Mesodermal cell (in vitro differentiated cells): Measurements from ENCODE around the gene CCDC127.

ENCODE experiments used
- H3K27ac ChIP-seq: 2 replicates; pipeline ENCODE4 v1.7.0; 2013; ENCODE audit warnings: mild to moderate bottlenecking, low read depth, low read length, moderate library complexity; ENCODE audit not compliant: severe bottlenecking
- H3K36me3 ChIP-seq: 2 replicates; pipeline ENCODE4 v1.7.1; 2013; ENCODE audit warnings: mild to moderate bottlenecking, low read length, moderate library complexity; ENCODE audit not compliant: control insufficient read depth, insufficient read depth
- H3K4me1 ChIP-seq: one replicate; pipeline ENCODE4 v1.7.1; 2013; ENCODE audit warnings: mild to moderate bottlenecking, low read length; ENCODE audit not compliant: insufficient read depth, control insufficient read depth, poor library complexity, severe bottlenecking
- H3K4me3 ChIP-seq: 2 replicates; pipeline ENCODE4 v1.7.0; 2013; ENCODE audit warnings: low read length, control low read depth, mild to moderate bottlenecking; ENCODE audit not compliant: insufficient read depth, poor library complexity, severe bottlenecking; ENCODE audit errors: extremely low read depth
- H3K9me3 ChIP-seq: 2 replicates; pipeline ENCODE4 v1.7.1; 2013; ENCODE audit warnings: mild to moderate bottlenecking, low read length, moderate library complexity; ENCODE audit not compliant: control insufficient read depth
- WGBS, 2 experiments: methylation state at CpG; one replicate each; pipeline ENCODE4 v1.1.5; 2013; ENCODE audit warnings: missing lambda C conversion rate in 2 of 2; ENCODE audit not compliant: insufficient coverage in 2 of 2; 5-methylcytosine and 5-hydroxymethylcytosine counted together

CCDC127 gene

DNA sequence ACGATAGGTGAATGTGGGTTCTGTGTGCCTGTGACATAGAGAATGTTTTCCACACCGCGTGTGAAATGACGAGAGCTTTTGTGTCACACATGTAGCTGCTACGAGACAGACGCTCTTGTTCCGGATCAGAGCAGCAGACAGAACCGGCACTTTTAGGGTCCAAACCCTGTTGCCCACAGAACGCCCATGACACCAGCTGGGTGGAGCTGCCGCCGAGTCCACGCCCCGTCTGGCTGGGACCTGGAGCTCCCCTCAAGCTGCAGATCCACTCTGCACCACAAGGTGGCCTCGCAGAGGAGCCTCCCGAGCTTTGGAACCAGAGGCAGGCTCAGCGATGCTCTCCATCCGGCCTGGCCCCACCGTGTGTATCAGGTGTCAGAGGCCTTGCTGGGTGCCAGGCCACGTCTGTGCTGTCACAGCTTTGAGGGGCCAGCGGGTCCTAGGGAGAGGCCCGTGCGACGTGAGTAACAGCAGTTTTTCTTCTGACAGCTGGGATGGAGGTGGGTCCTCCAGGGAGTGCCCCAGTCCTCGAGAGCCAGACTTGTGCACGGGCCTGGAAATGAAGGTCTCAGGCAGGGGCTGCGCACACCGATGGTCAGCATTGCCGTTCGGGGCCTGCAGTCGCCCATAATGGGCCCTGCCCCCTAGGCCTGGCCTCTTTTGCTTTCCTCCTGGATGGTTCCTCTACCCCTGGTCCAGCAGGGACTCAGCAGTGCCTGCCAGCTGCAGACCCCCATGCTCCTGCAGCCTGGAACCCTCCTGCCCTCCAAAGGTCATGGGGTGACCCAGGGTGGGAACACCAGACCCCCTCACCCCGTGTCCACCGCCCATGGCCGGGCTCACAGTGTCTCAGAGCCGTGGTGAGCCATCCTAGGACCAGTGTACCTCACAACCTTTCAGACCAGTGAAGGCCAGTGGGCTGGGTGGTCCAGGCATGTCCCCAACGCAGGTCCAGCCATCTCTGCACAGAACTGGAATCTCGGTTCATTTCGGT is 29.2 kb downstream of the CCDC127 start:
- H3K4me3 ChIP-seq = no peak overlapping the region
- H3K36me3 ChIP-seq = no peaks in the 10 kb centered on the region
- WGBS, 2 experiments = 46 to 48% methylated on average over 28 to 36 of the region's 37 CpGs
- no peaks in the 10 kb centered on the region for H3K9me3 ChIP-seq
- no peak overlapping the region for H3K27ac ChIP-seq
- no peaks in the 10 kb centered on the region for H3K4me1 ChIP-seq

DNA sequence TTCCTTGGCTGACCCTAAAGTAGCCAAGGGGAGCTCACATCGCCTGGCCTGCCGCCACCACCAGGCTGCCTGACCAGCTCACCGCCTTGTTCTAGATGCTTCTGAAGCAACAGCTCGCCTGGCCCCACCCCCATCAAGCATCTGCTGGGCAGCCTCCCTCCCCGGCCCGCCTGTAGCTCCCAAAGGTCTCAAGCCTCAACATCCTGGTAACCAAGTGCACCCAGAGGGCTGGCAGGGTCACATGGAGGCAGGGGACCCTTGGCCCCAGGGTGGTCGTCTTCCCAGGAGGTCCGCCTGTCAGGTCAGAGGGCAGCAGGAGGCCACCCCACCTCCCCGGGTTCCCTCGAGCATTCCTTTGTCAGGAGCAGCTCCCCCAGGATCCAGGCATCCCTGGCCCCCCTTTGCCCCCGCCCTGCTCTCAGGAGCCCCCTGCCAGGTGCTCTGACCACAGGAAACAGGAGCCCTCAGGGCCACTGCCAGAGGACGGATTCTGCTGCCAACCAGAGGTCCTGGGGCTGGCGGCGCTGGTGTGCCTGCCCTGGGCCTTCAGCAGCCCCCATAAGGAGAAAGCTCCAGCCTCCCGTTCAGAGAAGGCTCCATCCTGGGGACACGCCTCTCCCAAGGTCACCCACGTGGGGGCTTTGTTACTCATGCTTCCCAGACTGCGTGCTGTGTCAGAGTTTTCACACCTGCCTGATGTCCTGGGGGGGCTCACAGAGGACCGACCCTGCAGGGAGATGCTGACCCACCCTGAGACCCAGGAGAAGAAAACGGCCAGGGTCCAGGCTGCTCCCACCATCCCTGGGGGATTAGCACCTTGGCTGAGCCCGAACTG is 30.1 kb downstream of the CCDC127 start:
- 76 to 81% methylated on average over 17 to 20 of the region's 21 CpGs for WGBS, 2 experiments
- H3K9me3 ChIP-seq = no peaks in the 10 kb centered on the region

GRCh38 chr5:187042-187431 is 30.9 kb downstream of the CCDC127 start:
- no peak overlapping the region for H3K4me3 ChIP-seq
- H3K36me3 ChIP-seq = no peaks in the 10 kb centered on the region
- 86 to 87% methylated on average over 8 to 9 of the region's 13 CpGs for WGBS, 2 experiments
- H3K9me3 ChIP-seq = no peaks in the 10 kb centered on the region
- no peak overlapping the region for H3K27ac ChIP-seq
- H3K4me1 ChIP-seq = no peaks in the 10 kb centered on the region

More for the DNA sequence above, 30.1 kb downstream of the CCDC127 start:
- no peak overlapping the region for H3K27ac ChIP-seq
- H3K4me3 ChIP-seq = no peak overlapping the region
- H3K4me1 ChIP-seq = no peaks in the 10 kb centered on the region
- H3K36me3 ChIP-seq = no peaks in the 10 kb centered on the region

DNA sequence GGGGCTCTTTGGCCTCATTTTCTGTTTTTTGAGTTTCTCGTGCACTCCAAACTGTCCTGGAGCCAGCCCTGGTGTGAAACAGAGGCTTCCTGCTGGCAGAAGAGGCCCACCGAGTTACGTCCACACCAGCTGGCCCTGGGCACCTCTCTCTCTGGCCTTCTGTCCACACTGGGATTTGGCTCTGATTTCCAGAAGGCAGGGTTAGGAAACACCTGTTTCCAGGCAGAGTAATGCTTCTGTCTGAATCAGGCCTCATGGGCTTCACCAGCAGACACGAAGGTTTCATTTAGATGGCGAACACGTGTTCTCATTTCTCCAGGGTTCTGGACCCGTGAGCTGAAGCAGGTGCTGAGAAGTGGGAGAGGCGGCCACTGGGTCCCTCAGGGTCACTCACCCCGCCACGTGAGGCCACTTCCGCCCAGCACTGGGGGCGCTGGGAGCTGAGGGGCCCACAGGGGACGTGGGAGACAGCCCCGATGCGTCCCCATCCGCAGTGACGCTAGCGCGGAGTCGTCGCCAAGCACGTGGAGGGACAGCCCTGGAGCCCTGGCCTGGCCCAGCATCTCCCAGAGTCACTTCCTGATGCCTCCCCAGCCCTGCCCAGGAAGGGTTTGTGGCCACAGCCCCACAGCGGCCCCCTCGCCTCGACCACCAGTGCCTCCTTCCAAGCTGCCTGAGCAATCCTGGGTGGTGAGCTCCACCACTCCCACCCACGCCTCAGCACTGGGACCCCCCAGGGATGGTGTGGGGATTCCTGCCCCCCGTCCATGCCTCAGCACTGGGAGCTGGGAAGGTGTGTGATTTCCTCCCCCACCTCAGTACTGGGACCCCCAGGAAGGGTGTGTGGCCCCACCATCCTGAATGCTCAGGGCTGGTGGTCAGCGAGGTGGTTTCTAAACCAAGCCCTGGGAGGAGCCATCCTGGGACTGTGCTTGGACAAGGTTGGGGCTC is 31.6 kb downstream of the CCDC127 start:
- Histone ChIP-seq H3K9me3 (no peaks in the 10 kb centered on the region), H3K4me3 (no peak overlapping the region), H3K36me3 (no peaks in the 10 kb centered on the region), H3K27ac (no peak overlapping the region), H3K4me1 (no peaks in the 10 kb centered on the region)
- 94% methylated on average over 16 to 25 of the region's 28 CpGs for WGBS, 2 experiments

GRCh38 chr5:185095-186070 is 32.6 kb downstream of the CCDC127 start:
- WGBS, 2 experiments = 91 to 93% methylated on average over 21 of the region's 21 CpGs
- H3K9me3 ChIP-seq = no peaks in the 10 kb centered on the region

DNA sequence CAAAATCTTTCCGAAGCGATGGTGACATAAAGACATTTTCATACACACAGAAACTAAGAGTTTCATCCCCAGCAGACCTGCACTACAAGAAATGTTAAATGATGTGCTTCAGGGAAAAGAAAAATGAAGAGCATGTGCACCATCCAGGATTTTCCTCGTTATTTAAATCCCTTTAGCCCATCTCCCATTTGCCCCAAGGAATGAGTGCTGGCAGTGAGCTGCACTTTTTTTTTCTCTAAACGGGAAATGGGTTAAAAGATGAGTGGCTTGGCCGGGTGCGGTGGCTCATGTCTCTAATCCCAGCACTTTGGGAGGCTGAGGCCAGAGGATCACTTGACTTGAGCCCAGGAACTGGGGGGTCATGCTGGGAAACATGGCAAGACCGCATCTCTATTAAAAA is 33.5 kb downstream of the CCDC127 start:
- Histone ChIP-seq H3K4me3 (no peak overlapping the region), H3K9me3 (no peaks in the 10 kb centered on the region), H3K36me3 (no peaks in the 10 kb centered on the region), H3K27ac (no peak overlapping the region), H3K4me1 (no peaks in the 10 kb centered on the region)
- WGBS, 2 experiments = 100% methylated on average over 1 to 3 of the region's 7 CpGs

More at GRCh38 chr5:185095-186070, 32.6 kb downstream of the CCDC127 start:
- Histone ChIP-seq H3K27ac (no peak overlapping the region), H3K4me3 (no peak overlapping the region), H3K36me3 (no peaks in the 10 kb centered on the region), H3K4me1 (no peaks in the 10 kb centered on the region)

DNA sequence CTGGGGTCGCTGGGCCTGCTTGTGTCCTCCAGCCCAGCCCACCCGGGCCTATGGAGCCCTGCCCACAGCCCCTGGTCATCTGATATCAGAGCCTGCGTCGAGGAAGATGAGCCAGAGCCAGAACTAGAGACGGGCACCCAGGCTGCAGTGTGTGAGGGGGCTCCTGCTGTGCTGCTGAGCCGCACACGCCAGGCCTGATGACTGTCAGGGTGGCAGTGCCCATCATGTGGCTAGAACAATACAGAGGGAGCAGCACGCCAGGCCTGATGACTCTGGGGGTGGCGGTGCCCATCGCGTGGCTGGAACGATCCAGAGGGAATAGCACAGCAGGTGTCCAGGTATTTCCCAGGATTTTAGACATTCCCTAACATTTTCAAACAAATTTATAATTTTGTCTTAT is 35.8 kb downstream of the CCDC127 start:
- Histone ChIP-seq H3K36me3 (no peaks in the 10 kb centered on the region), H3K27ac (no peak overlapping the region), H3K9me3 (no peaks in the 10 kb centered on the region), H3K4me3 (no peak overlapping the region), H3K4me1 (no peaks in the 10 kb centered on the region)
- WGBS, 2 experiments = 91 to 96% methylated on average over 10 to 12 of the region's 12 CpGs

GRCh38 chr5:181566-181965 is 36.4 kb downstream of the CCDC127 start:
- Histone ChIP-seq H3K36me3 (no peaks in the 10 kb centered on the region), H3K9me3 (no peaks in the 10 kb centered on the region), H3K4me3 (no peak overlapping the region), H3K4me1 (no peaks in the 10 kb centered on the region), H3K27ac (no peak overlapping the region)
- 92% methylated on average over 21 to 22 of the region's 22 CpGs for whole genome bisulfite sequencing, 2 experiments

- H3K36me3 ChIP-seq = no peaks in the 10 kb centered on the region
- H3K9me3 ChIP-seq = no peaks in the 10 kb centered on the region
- peaks cover 3% of the 10 kb centered on the region for H3K4me1 ChIP-seq
- no peak overlapping the region for H3K4me3 ChIP-seq
- WGBS, 2 experiments = 87% methylated on average over 7 to 9 of the region's 9 CpGs
- no peak overlapping the region for H3K27ac ChIP-seq
These were observed 36.8 kb downstream of the CCDC127 start for GRCh38 chr5:181160-181559.
